HG02981 (cell line): ENCODE results near the gene UCK2.
A peak's percentile ranks its signal among the peaks of the same experiment; 100 is the strongest.

ENCODE experiments used
- ATAC-seq: cut with Tn5 transposase; IDR thresholded peaks from one replicate; pipeline ENCODE4 v1.9.1; 2021; ENCODE audit warnings: mild to moderate bottlenecking, moderate library complexity; ENCODE audit not compliant: unreplicated experiment

Gene UCK2

GRCh38 chr1:165833358-165833757 is 5.9 kb downstream of the UCK2 start:
- ATAC-seq = no peak

DNA sequence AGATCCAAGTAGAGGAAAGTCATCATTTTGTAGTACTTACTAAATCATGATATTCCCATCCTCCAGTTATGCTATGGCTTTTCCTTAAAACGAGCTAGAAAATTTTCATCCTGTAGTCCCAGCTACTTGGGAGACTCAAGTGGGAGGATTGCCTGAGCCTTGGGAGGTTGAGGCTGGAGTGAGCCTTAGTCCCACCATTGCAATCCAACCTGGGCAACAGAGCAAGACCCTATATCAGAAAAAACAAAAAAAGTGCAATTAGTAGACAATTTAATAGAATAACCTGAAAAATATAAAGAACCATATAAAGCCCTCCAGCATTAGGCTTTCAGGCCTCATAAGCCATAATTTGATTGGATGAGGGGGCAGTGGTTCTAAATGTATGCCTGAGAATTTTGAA is 6.8 kb downstream of the UCK2 start:
- no peak for ATAC-seq

DNA sequence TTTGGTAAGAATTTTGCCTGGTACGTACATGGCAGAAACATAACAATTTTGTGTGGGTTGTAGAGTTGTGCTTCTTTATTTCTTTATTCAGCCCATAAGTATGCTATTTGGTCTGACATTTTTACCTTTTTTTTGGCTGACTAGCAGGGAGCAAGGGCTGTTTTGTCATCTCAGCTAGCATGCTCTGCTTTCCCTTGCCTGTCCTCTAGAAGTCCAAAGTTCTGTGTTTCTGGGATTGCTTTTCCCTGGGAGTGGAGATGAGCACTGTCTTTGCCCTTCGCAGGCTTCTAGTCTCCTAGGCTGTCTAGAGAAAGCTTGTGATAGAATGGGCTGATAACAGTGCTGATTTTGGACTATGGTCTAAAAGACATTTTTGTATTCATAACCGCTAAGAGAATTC is 7.5 kb downstream of the UCK2 start:
- no peak for ATAC-seq

DNA sequence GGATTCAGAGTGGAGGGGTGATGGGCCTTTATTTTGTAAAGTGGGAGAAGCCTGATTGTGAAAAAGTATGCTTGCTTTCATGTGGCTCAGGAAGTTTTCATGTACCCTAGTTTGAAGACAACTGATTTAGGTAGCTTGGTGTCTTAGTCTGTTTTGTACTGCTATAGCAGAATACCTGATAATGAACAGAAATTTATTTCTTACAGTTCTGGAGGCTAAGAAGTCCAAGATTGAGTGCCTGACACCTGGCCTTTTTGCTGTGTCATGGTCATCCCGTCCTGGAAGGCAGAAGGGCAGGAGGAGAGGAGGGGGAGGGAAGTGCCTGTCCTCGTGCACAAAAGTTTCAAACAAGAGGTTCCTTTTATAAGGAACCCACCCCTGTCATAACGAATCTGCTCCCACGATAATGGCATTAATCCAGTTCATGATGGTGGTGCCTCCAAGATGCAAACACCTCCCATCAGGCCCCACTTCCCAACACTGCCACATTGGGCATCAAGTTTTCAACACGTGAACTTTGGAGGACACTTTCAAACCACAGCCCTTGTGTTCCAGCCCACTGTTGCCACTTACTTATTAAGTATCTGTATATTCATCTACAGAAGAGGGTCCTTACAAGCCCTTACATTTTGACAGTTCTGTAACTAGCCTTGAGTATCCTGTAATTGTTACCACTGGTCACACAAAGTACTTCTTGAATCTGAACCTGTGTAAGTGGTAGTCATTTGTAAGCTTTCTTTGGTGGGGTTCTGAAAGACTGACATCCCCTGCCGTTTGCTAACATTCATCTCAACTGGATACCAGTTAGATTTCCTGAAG is 9.5 kb downstream of the UCK2 start:
- ATAC-seq = no peak

DNA sequence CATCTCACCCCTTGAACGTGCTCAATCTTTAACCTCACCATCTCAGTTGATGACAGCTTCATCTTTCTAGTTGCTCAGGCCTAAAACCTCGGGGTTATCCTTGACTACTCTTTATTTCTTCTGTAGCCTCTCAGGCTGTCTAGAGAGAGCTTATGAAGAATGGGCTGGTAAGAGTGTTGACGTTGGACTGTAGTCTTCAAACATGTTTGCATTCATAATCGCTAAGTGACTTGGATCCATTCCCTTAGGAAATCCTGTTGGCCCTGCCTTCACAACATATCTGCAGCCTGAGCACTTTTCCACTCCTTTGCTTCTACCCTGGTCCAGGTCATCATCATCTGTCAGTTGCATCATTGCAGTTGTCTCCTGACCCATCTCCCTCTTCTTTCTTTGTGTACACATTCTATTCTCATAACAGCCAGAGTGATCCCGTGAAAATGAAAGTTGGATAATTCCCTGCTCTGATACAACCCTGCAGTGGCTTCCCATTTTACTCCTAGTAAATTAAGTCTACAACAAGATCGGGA is 10.5 kb downstream of the UCK2 start:
- ATAC-seq = no peak

- ATAC-seq = no peak
Observed at GRCh38 chr1:165840423-165840822, 13.0 kb downstream of the UCK2 start.

DNA sequence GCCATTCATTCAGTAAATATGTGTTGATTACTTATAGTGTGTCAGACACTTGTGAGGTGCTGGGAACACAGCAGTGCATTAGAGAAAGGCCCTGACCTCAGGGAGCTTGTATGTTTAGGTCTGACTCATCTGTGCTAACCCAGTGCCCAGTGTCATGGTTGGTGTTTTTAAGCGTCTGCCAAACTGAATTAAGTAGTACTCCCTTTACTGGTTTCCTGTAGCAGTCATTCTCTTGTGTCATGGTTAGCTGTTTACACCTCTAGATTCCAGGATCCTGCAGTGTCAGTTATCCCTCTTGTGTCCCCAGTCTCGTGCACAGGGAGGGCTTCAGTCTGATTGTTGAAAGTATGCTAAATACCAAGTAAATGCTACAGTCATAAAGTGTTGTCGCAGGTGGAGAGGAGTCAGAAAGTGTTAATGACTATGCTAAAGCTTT is 14.2 kb downstream of the UCK2 start:
- ATAC-seq = peak; percentile 52

DNA sequence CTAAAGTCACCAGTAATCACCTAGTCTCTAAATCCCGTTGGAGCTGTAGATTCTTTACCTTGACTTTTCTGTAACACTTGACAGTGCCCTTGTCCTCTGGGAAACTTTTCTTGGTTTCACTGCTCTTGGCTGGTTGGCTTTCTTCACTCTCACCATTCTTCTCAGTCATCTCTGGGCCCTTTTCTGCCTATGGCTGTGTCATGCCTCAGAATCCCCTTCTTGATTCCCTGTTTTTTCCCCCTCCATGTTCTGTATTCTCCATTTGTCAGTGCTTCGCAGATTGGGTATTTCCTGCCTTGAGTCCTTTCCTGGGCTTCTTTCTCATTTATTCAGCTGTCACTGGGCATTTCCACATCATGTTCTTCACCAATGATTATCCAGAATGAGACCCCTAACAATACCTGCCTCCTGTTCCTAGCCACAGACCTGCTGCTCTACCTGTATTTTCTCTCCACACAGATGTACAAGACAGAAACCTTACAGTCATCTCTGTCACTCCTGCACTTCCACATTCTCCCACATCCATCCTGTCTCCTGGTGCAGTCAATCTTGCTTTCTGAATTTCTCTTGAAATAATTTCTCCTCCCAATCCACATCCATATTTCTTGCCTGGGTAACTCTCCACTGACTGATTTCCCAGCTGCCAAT is 14.7 kb downstream of the UCK2 start:
- ATAC-seq = peak; percentile 28

GRCh38 chr1:165842671-165843129 is 15.3 kb downstream of the UCK2 start:
- peak; percentile 51 for ATAC-seq

DNA sequence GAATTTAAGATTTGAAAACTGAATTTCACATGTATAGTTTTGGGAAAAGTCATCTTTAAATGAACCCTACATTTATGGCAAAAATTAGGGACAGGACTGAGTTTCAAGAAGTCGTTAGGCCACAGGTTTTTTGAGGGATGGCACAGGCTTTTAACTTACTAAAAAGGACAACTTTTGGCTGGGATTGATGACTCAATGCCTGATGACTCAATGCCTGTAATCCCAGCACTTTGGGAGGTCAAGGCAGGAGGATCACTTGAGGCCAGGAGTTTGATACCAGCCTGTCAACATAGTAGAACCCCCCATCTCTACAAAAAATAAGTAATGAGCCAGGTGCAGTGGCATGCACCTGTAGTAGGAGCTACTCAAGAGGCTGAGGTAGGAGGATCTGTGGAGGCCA is 15.9 kb downstream of the UCK2 start:
- ATAC-seq = no peak

GRCh38 chr1:165844114-165844798 is 16.8 kb downstream of the UCK2 start:
- ATAC-seq = no peak

DNA sequence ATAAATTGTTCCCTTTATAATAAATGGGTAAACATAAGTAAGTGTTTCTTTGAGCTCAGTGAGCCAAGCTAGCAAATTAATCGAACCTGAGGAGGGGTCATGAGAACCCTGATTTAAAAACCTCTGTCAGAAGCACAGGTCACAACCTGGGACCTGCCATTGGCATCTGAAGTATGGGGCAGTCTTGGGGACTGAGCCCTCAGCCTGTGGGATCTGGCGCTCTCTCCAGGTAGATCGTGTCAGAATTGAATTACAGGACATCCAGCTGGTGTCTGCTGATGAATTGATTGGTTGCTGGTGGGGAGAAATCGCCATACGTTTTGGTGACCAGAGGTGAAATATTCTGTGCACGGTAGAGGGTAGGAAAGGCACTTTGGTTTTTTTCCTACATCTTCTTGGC is 17.5 kb downstream of the UCK2 start:
- ATAC-seq = no peak

DNA sequence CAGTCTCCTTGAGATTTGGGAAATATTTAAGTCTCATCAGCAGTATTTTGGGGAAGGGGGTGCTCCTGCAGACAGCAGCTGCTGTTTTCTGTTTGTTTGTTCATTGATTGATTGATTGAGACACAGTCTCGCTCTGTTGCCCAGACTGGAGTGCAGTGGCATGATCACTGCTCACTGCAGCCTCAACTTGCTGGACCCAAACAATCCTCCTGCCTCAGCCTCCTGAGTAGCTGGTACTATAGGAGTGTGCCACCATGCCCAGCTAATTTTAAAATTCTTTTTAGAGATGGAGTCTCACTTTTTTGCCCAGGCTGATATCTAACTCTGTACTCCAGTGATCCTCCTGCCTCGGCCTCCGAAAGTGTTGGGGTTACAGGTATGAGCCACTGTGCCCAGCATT is 18.2 kb downstream of the UCK2 start:
- ATAC-seq = no peak

DNA sequence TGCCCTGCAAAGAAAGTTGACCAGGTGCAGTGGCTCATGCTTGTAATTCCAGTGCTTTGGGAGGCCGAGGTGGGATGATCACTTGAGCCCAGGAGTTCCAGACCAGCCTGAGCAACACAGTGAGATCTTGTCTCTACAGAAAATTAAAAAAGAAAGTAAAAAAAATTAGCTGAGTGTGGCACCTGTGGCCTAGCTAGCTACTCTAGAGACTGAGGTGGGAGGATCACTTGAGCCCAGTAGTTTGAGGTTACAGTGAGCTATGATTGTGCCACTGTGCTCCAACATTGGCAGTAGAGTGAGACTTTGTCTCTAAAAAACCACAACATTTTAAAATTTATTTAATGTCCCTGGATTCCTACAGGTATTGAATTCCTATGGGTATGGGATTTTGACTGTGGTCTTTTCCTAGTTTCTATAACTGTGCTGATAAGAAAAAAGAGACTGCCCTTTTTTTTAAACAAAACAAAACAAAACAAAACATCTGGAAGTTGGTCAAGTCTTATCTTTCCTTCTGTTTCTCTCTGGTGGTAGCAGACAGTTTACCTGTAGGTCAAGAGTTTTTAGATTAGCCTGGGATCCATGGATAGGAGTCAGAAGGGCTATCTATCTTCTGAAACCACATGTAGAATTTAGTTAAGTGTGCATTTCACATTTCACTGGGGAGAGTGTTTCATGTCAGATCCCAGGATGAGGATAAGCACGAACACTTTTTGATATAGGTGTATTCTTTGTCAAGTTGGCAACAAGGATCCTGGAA is 18.8 kb downstream of the UCK2 start:
- peak; percentile 41 for ATAC-seq

GRCh38 chr1:165847486-165847885 is 20.1 kb downstream of the UCK2 start:
- ATAC-seq = no peak

- no peak for ATAC-seq
Observed at GRCh38 chr1:165849353-165850133, 22.1 kb downstream of the UCK2 start.

GRCh38 chr1:165851034-165851658 is 23.7 kb downstream of the UCK2 start:
- ATAC-seq = peak; percentile 76

DNA sequence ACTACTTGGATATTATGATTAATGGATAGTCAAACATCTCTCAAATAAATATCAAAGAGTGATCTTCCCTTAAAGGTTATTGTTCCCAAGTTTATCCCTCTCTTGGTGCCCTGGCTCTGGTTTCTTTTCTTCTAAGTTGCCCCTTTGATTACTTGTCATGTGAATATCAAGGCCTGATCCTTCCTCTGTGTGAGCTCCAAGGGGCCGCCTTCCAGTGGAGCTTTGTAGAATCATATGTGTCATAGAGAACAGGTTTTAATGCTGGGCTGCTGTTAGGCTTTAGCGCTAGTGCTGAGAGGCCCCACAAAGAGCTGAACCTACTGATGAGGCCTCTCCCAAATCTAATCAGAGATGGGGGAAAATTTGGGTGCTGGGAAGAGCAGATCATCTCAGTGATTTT is 25.5 kb downstream of the UCK2 start:
- ATAC-seq = no peak

DNA sequence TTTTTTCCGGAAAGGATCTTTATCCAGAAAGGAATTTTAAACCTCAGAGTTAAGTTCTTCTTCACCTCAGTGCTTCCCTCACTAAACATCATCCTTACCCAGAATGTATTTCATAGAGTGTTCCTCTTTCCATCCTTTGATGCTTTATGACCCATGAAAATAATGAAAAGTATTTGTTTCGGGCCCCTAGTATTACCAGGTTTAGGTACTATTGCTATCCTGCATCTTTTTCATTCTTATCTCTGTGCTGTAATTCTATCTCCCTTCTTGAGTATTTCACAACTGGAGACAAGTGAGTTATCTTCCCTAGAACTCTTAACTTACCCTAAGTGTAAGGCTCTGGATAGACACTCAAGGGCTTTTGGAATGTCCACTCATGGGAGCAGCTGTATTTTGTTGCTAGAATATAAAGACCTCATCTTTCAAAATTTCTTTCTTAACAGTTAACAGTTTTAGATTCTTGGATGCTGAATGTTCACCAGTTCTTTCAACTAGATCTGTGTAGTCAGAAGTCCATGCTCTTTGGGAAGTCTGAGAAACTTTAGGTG is 26.2 kb downstream of the UCK2 start:
- no peak for ATAC-seq
